PC-3 (cell line): ENCODE data around the gene ATXN10. TPM values are rescaled to one million over a fixed set of nuclear protein-coding genes. Genes with fewer than 3 reads are reported as not detected.

ENCODE experiments used
- ATAC-seq: fragments of 200-7000 bp; cut with Tn5 transposase; 2 replicates; pipeline ENCODE4 v1.9.1; 2020; ENCODE audit warnings: mild to moderate bottlenecking, moderate library complexity
- BruUV-seq: library from RNA; stranded (reverse); fragments of 400-500 nt; replicated peaks from 2 replicates; lab custom pipeline; 2021; lab: Mats Ljungman, UMichigan
- CTCF ChIA-PET: fragments of 300-600 bp; sonication (Branson Sonifier 250); formaldehyde crosslinking; loops from one replicate; lab custom pipeline; 2022; ENCODE audit warnings: antibody characterized with exemption; lab: Charles Lee
- POLR2A ChIA-PET: fragments of 300-600 bp; sonication (Branson Sonifier 250); formaldehyde crosslinking; loops from one replicate; lab custom pipeline; 2022; ENCODE audit warnings: antibody characterized with exemption; ENCODE audit not compliant: unreplicated experiment; lab: Charles Lee
- DNase-seq: peaks from one replicate; pipeline ENCODE4 v3.0.0-alpha.2; 2015
- H2AFZ ChIP-seq: fragments of 300-600 bp; sonication (generic); 2 replicates; pipeline ENCODE4 v1.6.0; 2016; ENCODE audit warnings: antibody characterized with exemption, low read length
- H3F3A ChIP-seq: fragments of 300-600 bp; sonication (generic); one replicate; pipeline ENCODE4 v1.6.0; 2017; ENCODE audit warnings: antibody characterized with exemption, low read length, control low read depth, mild to moderate bottlenecking; ENCODE audit not compliant: unreplicated experiment
- H3K27ac ChIP-seq: fragments of 300-600 bp; sonication (generic); 2 replicates; pipeline ENCODE4 v1.5.1; 2016; ENCODE audit warnings: mild to moderate bottlenecking, low read length
- H3K27me3 ChIP-seq: fragments of 300-600 bp; sonication (generic); 2 replicates; pipeline ENCODE4 v1.6.1; 2016; ENCODE audit warnings: low read length, mixed read lengths
- H3K36me3 ChIP-seq: fragments of 300-600 bp; sonication (generic); 2 replicates; pipeline ENCODE4 v1.6.1; 2016; ENCODE audit warnings: low read depth, mixed run types, low read length, mixed read lengths
- H3K4me1 ChIP-seq: fragments of 300-600 bp; sonication (generic); 2 replicates; pipeline ENCODE4 v1.5.1; 2016; ENCODE audit warnings: low read length; ENCODE audit not compliant: insufficient read depth
- H3K4me2 ChIP-seq: fragments of 300-600 bp; sonication (generic); 2 replicates; pipeline ENCODE4 v1.6.0; 2016; ENCODE audit warnings: low read length
- H3K4me3 ChIP-seq: fragments of 300-600 bp; sonication (generic); 2 replicates; pipeline ENCODE4 v1.5.1; 2016; ENCODE audit warnings: mild to moderate bottlenecking, low read length, mixed read lengths
- H3K79me2 ChIP-seq: fragments of 300-600 bp; sonication (generic); 2 replicates; pipeline ENCODE4 v1.6.1; 2017; ENCODE audit warnings: low read length, mixed read lengths
- H3K9ac ChIP-seq: fragments of 300-600 bp; sonication (generic); 2 replicates; pipeline ENCODE4 v1.6.0; 2016; ENCODE audit warnings: mild to moderate bottlenecking, low read length
- H3K9me2 ChIP-seq: fragments of 300-600 bp; sonication (generic); replicated peaks from 2 replicates; pipeline ENCODE4 v1.6.1; 2016; ENCODE audit warnings: mixed run types, low read length, mixed read lengths
- H3K9me3 ChIP-seq: fragments of 300-600 bp; sonication (generic); 2 replicates; pipeline ENCODE4 v1.6.1; 2016; ENCODE audit warnings: low read length, mixed read lengths
- H4K20me1 ChIP-seq: fragments of 300-600 bp; sonication (generic); 2 replicates; pipeline ENCODE4 v1.6.1; 2016; ENCODE audit warnings: low read length, mixed read lengths
- EZH2 ChIP-seq: fragments of 300-600 bp; sonication (generic); IDR thresholded peaks from one replicate; pipeline ENCODE4 v1.6.1; 2017; ENCODE audit warnings: antibody characterized with exemption, mild to moderate bottlenecking, low read length; ENCODE audit not compliant: unreplicated experiment
- EZH2phosphoT487 ChIP-seq: fragments of 300-600 bp; sonication (generic); IDR thresholded peaks from 2 replicates; pipeline ENCODE4 v1.6.1; 2018; ENCODE audit warnings: mild to moderate bottlenecking, antibody characterized with exemption, low read length, borderline replicate concordance
- intact Hi-C: fragments of 100-400 bp; cut with micrococcal nuclease; formaldehyde crosslinking; loops from 2 replicates; pipeline ENCODE4 v1.9.0; 2023
- total RNA-seq: library from RNA; depleted of rRNA; stranded (reverse); fragments of >200 nt; gene quantifications from 2 replicates; pipeline ENCODE4 v1.2.3, GENCODE V29; 2014
- TF ChIP-seq, protein P1 (sequence below): fragments of 300-600 bp; sonication (generic); conservative IDR thresholded peaks from 2 replicates; pipeline ENCODE4 v1.5.1; 2017; ENCODE audit warnings: antibody characterized with exemption, low read depth, mild to moderate bottlenecking, low read length

Gene ATXN10
- total RNA-seq, 1 experiment from 2014 or later = 40.6 TPM

GRCh38 chr22:45704648-45705047, 33.0 kb downstream of the ATXN10 start:
- Histone ChIP-seq H2AFZ (no peak overlapping the region), H3F3A (no peaks in the 10 kb centered on the region), H3K36me3 (peaks cover 42% of the 10 kb centered on the region), H3K4me1 (peaks cover 19% of the 10 kb centered on the region), H4K20me1 (no peaks in the 10 kb centered on the region), H3K9me3 (no peaks in the 10 kb centered on the region), H3K9me2 (no peaks in the 10 kb centered on the region), H3K4me3 (no peak overlapping the region), H3K4me2 (no peak overlapping the region), H3K9ac (no peak overlapping the region), H3K27me3 (no peaks in the 10 kb centered on the region), H3K27ac (no peak overlapping the region), H3K79me2 (peaks cover 35% of the 10 kb centered on the region)
- POLR2A ChIA-PET = no interaction called here
- ATAC-seq (no peak), DNase-seq (no peak)
- no TSS peak for BruUV-seq
- CTCF ChIA-PET = no interaction called here
- TF ChIP-seq EZH2 = no peak
- TF ChIP-seq, protein P1, sequence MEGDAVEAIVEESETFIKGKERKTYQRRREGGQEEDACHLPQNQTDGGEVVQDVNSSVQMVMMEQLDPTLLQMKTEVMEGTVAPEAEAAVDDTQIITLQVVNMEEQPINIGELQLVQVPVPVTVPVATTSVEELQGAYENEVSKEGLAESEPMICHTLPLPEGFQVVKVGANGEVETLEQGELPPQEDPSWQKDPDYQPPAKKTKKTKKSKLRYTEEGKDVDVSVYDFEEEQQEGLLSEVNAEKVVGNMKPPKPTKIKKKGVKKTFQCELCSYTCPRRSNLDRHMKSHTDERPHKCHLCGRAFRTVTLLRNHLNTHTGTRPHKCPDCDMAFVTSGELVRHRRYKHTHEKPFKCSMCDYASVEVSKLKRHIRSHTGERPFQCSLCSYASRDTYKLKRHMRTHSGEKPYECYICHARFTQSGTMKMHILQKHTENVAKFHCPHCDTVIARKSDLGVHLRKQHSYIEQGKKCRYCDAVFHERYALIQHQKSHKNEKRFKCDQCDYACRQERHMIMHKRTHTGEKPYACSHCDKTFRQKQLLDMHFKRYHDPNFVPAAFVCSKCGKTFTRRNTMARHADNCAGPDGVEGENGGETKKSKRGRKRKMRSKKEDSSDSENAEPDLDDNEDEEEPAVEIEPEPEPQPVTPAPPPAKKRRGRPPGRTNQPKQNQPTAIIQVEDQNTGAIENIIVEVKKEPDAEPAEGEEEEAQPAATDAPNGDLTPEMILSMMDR = no peak
- no peak for TF ChIP-seq EZH2phosphoT487
- intact Hi-C loops = loop anchor here (5.0 kb wide), 1 partner anchor 57 kb away; no protein-coding TSS in a partner anchor

GRCh38 chr22:45707605-45708004, 36.0 kb downstream of the ATXN10 start:
- POLR2A ChIA-PET = no interaction called here

DNA sequence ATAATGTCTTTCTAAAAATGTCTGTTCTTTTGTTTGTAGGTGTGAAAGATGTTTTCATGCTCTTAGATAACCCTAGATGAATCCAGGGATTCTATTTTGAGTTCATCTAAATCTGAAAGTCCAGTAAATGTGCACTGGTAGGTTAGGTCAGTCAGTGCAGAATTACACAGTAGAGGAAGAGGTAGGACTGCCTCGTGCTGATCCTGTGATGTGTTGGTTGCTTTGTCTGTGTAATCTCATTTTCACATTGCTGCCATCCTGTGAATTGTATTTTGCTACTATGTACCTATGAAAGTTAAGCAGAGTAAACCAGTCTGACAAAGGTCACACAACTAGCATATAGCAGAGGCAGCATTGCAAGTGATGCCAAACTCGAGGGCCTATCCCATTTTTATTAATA, 36.5 kb downstream of the ATXN10 start:
- Histone ChIP-seq H3F3A (no peaks in the 10 kb centered on the region), H2AFZ (no peak overlapping the region), H3K9ac (no peak overlapping the region), H3K79me2 (peaks cover 67% of the 10 kb centered on the region), H4K20me1 (0 out of 2 replicates have a peak, but pooled peaks cover 4% of the 10 kb centered on the region), H3K36me3 (peaks cover 33% of the 10 kb centered on the region), H3K27ac (no peak overlapping the region), H3K4me1 (peaks cover 29% of the 10 kb centered on the region), H3K9me2 (no peaks in the 10 kb centered on the region), H3K4me3 (no peak overlapping the region), H3K27me3 (no peaks in the 10 kb centered on the region), H3K9me3 (no peaks in the 10 kb centered on the region), H3K4me2 (no peak overlapping the region)
- no TSS peak for BruUV-seq
- intact Hi-C loops = loop anchor here (5.0 kb wide), 1 partner anchor 61 kb away; no protein-coding TSS in a partner anchor
- ATAC-seq = no peak
- CTCF ChIA-PET = no interaction called here
- DNase-seq = no peak
- POLR2A ChIA-PET = no interaction called here
- TF ChIP-seq EZH2phosphoT487 (no peak), EZH2 (no peak)
- TF ChIP-seq, protein P1 = no peak

More at GRCh38 chr22:45707605-45708004, 36.0 kb downstream of the ATXN10 start:
- Histone ChIP-seq H3K36me3 (peaks cover 37% of the 10 kb centered on the region), H3K79me2 (peaks cover 62% of the 10 kb centered on the region), H3K27ac (no peak overlapping the region), H3K9me3 (no peaks in the 10 kb centered on the region), H3K4me3 (no peak overlapping the region), H3K4me2 (no peak overlapping the region), H3F3A (no peaks in the 10 kb centered on the region), H4K20me1 (0 out of 2 replicates have a peak, but pooled peaks cover 4% of the 10 kb centered on the region), H3K9ac (no peak overlapping the region), H2AFZ (no peak overlapping the region), H3K4me1 (peaks cover 29% of the 10 kb centered on the region), H3K9me2 (no peaks in the 10 kb centered on the region), H3K27me3 (no peaks in the 10 kb centered on the region)
- no peak for TF ChIP-seq EZH2phosphoT487
- TF ChIP-seq, protein P1 = no peak
- no peak for TF ChIP-seq EZH2
- DNase-seq = no peak
- intact Hi-C loops = loop anchor here (5.0 kb wide), 1 partner anchor 60 kb away; no protein-coding TSS in a partner anchor
- no peak for ATAC-seq
- CTCF ChIA-PET = no interaction called here
- BruUV-seq = no TSS peak
